ENCODE results near the gene DIAPH3. TPM values are rescaled to one million over a fixed set of nuclear protein-coding genes. Genes with fewer than 3 reads are reported as not detected.

Gene DIAPH3
- total RNA-seq, 1 experiment from 2014 or later = 33.6 TPM

DNA sequence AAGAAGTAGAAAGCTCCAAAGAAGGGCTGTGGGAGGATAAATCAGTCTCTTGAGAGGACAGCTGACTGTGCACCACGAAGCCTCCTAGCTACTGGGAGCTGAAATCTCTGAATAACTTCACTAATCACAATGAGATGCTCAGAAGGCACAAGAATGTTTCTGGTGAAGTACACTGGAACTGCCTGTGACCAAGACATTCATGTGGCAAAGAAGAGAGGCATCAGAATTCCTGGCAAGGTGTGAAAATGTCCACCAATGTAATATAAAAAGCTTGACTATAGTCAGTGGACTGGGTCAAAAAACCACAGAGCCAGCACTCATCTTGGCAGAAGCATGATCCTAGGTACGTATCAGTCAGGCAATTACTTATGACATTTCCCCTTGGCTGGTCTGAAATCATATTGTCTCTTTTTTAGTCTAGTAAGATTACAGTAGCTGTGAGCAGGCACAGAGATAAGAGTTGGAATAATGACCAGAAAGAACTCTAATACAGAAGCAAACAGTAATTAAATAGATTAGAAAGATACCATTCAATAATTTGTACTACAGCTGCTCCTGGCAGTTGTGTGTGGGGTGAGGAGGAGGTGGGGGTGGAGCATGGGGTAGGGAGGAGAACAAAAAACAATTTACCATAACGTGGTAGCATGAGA, 434.7 kb downstream of the DIAPH3 start:
- peak; percentile 46 for DNase-seq (ENCODE audit: low read depth)

DNA sequence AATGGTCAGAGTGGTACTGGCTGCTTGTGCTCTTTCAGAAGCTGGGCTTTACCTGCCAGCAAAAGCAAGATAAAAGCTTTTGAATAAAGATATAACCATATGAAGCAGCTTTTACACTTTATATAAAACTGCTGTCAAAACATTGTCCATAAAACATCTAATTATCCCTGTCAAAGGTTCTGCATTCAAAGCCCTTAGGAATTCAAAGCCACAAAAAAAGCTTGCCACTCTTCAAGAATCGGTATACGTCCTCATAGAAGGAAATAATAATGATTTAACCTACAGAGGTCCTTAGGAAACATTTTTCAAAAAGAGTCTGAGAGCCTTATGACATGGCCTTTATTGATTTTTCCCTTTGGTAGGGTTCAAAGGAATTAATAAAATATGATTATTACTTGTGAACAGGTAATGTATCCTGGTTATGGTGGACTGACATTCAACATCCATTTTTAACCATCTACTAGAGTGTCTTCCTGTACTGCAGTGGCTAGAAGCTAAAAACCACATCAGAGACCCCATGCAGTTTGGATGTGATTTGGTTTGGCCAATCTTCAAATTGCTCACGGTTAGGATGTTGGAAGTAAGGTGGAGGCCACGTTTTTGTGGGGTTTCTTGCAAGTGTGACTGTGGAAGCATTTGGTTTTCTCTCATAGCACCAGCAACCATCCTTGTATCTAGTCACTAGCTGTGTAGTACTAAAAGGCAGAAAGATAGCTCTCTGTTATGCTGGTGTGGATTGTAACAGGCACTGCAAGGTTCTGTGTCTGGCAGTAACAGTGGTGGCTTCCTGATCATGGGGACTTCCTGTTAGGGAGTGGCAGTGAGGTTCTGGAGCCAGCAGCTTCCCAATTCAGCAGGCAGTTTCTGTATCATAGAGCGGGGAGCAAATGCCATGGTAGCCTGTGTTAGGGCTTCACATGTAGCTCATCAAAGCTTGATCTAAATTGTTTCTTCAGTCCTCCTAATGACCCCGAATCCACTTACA, 441.5 kb downstream of the DIAPH3 start:
- DNase-seq (ENCODE audit: low read depth) = no peak

DNA sequence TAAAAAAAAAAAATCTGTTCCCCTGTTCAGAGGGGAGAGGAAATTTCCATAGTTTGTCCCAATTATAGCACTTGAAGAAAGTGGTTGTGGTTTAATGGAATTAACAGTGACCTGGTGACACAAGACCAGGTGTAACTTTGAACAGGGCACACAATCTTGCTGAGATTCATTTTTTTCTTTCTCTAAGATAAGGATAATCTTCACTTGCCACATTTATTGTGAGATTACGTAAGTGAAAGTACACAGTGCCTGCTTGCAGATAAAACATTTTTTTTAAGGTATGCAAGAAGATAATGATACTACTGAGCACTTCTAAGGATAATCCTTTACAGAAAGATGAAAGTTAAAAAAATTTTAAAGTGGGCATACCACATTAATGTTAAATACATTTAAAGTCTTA, 448.1 kb downstream of the DIAPH3 start:
- no peak for DNase-seq (ENCODE audit: low read depth)

DNA sequence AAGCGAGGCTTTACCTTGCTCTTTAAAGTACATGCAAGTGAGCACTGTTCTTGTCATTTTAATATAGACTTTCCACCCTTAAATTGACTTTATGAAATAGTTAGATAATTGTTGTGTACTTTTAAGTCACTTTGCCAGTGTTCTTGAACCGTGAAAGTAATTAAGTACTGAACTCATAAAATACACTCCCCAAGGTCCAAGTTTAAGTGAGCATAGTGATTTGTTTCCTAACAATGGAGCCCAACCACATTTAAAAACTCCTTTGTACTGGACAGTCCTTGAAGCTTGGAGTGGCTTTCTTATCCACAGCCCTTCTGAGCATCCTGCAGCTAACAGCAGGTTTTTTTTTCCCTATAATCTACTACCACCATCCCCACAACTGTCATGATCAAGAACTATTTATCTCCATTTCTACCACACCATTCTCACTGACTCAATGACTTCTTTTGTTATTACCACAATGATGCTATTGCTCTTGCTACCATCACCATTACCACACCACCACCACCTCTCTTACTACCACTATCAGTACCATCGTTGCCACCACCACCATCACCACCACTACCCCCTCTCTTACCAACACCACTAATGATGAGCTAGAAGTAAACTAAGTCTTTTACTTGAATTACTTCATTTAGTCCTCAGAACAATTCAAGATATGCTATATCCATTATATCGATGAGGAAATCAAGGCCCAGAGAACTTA, 452.6 kb downstream of the DIAPH3 start:
- DNase-seq (ENCODE audit: low read depth) = no peak

DNA sequence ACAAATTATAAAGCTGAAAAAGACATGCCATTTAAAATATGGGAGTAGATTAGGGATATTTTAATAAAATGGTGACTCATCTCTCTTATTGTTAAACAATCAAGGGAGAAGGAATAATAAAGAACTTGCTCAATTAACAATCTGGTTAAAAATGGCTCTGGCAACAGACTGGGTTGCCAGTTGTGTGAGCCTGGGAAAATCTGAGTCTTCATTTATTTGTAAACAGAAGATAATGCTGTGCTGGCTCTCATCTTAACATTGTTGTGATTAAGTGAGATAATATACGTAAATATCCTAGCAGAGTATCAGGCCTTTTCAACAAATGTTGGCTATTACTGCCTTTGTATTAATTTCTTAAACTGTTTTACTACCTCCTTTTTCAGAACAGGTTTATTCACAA, 453.3 kb downstream of the DIAPH3 start:
- no peak for DNase-seq (ENCODE audit: low read depth)

DNA sequence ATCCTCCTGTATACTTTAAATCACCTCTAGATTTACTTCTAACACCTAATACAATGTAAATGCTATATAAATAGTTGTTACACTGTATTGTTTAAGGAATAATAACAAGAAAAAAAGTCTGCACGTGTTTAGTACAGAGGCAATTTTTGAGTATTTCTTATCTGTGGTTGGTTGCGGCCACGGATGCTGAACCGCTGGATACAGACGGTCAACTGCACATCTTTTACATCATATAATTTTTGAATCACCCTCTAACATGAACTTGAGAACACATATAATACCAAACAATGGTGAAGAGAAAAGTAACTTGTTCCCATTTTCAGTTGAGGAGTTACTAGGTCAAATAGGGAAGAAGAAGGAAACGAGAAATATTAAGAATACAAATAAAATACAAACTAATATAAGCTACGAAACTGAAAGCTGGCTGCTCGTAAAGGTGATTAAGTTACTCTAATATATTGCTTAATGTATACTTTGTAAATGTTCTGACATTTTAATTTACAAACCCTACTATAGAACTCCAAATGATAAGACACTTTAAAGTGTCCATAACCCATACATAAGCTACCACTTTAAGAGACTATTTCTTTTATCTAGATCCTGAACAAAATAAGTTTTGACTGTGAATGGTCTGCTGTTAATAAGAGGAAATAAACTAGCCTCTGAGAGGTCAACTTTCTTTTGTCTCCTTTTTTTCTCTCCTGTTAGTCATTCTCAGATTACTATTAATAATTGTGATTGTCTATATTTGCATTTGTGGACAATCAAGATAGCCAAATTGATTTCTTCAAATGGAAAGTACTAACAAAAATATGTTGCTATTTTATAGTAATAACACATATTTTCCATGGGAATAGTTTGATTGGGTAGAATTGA, 457.4 kb downstream of the DIAPH3 start:
- DNase-seq (ENCODE audit: low read depth) = no peak

DNA sequence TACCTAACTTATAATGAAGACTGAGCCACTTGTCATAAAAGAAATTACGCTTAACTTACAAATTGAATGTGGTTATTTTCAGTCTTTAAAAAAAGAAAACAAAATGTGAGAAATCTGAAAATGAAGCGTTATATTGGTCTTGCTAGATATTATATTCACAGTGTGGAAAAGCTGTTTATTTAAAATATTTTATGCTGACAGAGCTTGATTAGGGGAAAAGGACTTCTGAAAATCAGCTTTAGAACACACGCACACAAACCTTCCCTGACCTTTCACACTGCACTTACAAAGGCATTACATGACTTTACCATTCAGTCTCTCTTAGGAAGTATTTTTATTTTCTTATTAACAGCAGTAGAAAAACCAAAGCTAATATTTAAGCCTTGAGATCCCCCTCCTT, 461.5 kb downstream of the DIAPH3 start:
- no peak for DNase-seq (ENCODE audit: low read depth)

DNA sequence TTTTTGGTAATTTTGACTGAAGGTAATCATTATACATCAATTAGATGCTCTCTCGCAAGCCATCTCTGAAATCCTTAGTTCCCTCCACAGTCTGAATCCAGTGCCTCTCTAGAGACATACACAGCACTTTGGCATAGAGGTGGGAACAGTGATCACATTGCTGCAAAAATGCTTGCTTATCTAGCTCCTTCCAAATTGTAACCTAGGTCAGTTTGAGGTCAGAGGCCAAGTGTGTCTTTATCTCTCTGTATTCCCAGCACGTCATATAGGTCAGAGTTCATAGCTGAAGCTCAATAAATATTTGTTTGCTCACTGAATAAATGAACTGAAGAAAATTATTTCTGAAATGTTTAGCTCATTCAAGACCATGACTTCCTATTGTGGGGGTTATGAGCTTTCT, 462.5 kb downstream of the DIAPH3 start:
- DNase-seq (ENCODE audit: low read depth) = no peak

DNA sequence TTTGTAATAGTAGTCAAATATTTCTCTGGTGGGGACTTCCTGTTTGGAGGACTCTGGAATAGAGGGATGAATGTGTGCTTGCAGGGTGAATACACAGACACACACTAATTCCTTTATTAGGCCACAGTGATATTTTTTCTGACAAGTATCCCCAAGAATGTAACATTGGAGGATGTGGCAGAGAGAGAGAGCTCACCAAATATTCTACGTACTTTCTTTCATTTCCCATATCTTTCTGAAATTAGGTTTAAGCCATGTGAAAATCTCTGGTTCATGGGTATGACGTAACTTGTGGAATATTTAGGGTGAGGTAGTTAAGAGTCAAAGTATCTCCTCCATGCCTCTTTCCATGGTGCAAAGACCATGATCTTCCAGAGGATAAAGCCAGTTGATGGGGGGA, 463.4 kb downstream of the DIAPH3 start:
- peak; percentile 62 for DNase-seq (ENCODE audit: low read depth)

DNA sequence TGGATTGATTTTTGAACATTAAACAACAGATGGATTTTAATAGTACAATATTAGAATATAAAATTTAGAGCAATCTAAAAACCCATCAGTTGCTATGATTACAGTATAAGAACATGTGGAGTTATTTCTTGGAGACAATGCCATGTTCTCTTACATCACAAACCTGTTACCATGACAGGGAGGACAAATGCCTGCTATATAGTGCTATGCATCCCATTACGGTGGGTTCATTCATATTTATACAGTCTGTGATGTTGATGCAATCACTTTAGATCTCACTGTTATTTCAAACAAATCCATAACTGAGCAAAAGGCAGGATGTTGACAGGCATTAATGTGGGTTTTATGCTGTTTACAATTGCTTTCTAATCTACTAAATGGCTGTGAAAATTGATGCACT, 467.5 kb downstream of the DIAPH3 start:
- no peak for DNase-seq (ENCODE audit: low read depth)

DNA sequence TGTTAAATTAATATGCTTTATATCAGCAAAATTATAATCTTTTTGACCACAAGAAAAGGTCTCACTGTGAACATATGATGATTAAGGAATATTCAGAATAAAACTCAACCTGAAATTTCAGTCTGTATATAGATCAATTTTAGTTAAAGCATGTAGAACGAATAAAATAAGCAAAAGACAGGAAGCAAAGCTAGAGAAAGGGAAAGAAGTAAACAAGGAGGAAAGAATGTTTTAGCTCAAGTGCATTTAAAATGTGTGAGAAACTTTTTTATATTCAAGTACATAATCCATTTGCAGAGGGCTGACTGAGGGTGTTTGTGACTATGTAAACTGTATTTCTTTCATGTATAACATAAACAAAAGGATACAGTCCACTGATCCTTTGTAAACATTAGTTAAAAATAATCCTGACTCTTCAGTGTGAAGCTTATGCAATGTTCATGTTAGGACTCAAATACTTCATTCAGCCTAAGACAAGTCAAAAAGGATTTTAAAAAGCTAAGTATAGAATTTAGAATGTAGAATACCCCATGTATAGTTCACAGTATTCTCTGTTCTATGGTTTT, 472.1 kb downstream of the DIAPH3 start:
- no peak for DNase-seq (ENCODE audit: low read depth)

DNA sequence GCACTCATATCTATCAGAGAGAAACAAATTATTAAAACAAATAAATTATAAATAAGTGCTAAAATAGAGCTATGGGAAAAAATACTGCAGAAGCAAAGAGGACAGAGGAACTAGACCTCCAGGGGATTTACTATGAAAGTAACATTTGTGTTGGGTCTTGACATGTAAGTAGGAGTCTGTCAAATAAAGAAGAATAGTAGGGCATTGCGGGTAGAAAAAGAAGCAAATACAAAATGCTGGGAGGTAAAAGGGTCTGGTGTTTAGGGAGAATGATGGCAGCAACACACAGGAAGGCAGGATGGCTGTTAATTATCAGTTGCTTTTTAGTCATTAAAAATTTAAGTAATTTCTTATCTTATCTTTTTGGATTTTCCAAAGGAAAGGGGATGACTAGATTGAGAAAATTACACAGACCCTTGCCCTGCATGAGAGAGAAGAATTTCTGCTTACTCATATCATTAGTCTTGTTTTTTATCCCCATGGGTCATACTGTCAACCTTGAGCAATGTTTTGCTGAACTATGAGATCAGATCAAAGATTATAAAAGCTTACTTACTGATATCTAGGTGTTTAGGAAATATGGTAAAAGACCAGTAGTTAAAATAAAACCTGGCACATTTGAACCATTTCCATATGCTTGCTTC, 472.7 kb downstream of the DIAPH3 start:
- DNase-seq (ENCODE audit: low read depth) = peak; percentile 31

DNA sequence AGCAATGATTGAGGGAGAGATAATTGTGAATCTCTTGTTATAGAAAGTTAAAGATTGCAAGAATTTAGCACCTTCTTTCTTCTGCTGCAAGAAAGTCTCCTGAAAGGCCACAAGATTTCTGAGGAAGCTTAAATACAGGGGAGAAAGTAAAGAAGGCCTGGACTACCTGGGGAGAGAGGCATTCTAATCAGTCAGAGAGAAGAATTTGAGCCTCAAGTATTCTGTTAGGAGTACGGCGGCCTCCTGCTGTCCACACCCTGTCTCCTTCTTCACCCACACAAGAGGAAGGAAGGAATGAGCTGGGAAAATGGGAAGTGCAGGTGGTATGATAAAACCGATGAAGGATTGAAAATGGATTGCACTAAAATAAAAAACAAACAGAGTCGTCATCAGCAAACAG, 474.7 kb downstream of the DIAPH3 start:
- no peak for DNase-seq (ENCODE audit: low read depth)

DNA sequence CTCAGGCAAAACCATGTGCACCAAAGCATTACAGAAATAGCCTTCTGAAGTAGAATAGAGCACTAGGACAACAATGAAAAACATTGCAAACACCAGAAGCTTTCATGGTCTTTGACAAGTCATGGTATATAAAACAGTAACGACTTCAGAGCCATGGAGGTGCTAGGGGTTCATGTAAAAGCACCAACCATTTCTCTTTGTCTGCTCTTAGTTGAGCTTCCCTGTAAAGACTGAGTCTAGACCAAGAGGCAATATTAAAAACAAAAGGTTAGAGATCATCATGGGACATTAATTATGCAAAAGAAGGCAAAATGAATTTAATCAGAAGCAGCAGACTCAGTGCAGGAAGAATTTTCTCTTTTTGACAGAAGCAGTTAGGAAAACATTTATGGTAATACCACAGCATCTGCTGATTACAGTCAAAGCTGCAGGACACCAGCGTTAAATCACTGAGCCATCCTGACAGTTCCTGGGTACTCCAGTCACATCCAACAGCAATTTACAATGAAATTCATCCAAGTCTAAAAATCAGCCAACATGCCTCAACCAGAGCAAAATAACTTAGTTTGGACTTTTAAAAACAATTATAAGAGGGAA, 476.8 kb downstream of the DIAPH3 start:
- DNase-seq (ENCODE audit: low read depth) = no peak

DNA sequence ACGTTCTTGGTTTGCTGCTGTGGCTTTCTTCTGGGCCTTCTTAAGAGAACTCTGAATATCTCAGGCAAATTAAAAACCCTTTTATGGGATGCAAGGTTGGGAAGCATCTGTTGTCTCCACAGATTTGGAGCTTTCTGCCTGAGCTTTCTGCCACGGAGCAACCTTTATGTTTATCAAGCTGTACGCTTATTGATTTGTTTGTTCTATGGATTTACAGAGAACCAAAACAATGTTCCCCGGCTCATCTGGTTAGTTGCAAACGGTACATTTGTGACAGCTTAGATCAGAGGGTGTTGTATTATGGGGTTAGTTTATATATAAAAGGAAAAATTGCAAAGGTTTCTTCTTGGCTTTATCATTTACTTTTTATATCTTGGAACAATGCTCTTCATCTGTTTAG, 479.6 kb downstream of the DIAPH3 start:
- no peak for DNase-seq (ENCODE audit: low read depth)

DNA sequence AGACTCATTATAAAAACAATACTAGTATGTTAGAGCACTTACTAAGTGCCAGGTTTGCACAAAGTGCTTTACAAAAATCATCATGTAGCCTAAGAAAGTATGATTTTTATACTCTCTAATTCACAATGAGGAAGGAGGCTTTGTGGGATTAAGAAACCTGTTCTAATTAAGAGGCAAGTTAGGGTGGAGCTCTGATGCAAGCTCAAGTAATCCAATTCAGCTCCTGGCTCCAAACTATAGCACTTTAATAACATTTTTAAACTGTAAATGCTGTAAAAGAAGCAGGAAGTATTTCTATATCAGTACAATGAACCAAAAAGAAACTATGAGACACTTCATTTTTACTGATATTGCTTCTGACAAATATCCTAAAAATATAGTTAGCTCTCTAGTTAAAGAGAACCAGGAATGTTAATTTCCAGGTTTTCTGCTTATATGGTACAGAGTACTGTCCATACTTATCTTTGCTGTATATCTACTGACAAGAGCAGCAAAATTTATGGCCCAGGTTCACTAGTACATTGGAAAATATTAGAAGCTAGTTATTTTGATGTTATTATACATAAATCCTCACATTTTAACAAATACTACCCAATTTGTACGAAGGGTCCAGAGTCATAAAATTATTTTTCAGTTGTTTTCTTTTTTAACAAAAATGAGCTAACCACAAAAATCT, 482.0 kb downstream of the DIAPH3 start:
- DNase-seq (ENCODE audit: low read depth) = no peak

DNA sequence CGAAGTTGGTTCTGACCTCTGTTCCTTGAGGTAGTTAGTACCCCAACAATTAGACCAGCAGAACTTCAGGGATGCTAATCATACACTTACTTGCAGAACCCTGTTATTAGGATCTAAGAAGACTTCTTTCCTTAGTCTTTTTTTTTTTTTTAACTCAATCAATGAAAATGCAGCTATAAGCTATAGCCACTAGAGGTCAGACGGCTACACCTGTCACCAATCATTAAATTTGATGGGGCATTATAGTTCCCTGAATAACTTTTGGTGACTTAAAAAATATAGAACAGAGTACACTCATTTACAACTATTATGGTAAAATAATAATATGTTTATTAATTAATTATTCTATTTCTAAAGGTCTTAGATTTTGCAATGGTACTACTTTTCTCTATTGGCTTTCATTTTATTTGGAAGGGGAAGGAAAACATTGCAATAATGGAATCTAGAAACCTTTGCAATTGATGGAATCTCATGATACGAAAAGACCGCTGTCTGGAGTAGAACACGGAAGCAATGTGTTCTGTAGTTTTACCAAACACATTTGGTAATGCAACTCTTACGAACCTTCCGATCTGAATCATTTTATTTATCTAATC, 483.2 kb downstream of the DIAPH3 start:
- peak; percentile 31 for DNase-seq (ENCODE audit: low read depth)

DNA sequence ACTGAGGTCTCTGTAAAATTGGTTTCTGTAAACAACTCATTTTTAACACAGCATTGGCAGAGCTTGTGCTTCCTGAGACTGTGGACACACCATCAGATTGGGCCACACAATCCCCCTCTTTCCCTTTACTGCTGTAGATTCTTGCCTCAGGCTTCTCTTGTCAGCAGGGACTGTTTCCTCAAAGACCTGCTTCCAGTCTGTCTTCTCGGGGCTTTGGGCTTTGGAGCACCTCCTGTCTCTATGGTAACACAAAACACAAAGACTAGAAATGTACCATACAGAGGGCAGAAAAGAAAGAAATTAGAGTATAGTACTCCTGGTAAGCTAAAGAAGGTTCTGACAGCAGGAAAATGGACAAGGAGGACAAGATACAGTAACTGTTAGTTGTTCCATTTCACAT, 484.5 kb downstream of the DIAPH3 start:
- no peak for DNase-seq (ENCODE audit: low read depth)

Data from LHCN-M2 (cell line).